Measurements from ENCODE around the gene GRK4. TPM values are rescaled to one million over a fixed set of nuclear protein-coding genes. Genes with fewer than 3 reads are reported as not detected.

GRK4 gene
- total and polyA plus RNA-seq, 2 of the 8 experiments (the other 6 are each of a cell fraction or from before 2014, with no cell fraction given), result 0.77 to 1.8 TPM

DNA sequence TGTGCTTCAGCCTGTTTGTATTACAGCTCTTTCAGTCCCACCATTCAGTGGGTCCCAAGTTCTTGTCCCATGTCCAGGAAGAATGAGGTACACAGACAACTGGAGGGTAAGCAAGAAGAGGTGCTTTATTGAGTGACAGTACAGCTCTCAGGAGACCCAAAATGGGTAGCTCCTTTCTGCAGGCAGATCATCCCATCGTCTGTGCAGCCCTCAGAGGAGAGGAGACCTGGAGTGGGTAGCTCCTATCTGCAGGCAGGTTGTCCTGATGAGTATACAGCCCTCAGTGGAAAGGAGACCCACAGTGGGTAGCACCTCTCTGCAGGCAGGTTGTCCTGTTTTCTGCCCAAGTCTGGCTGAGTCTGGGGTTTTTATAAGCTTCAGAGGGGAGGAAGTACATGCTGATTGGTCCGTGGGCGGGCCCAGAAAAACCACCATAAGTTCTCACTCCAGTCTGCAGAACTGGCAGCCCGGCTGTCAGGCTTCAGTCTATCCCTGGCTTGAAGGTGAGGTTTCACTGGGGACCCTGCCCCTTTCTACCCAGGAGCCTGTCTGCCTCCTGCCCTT, 18.0 kb downstream of the GRK4 start:
- ChIA-PET CTCF (ENCODE audit: partially characterized antibody) (interaction anchor here (0.6 to 5.6 kb wide), 7 partner anchors 14 to 92 kb away, joined by 3 to 60 read pairs (median 3); partner anchors contain the start of genes GRK4 and NOP14), POLR2A (ENCODE audit: partially characterized antibody) (no interaction called here)
- FAIRE-seq, result no peak

More for the DNA sequence above, 18.0 kb downstream of the GRK4 start:
- Histone ChIP-seq H3K4me3 (ENCODE audit: extremely low read depth in 1 of 4, insufficient read depth in 2 of 4, low read depth in 3 of 4, low read length in 4 of 4) (no peak overlapping the region), H2AK5ac (ENCODE audit: low read depth, low read length) (no peak overlapping the region), H4K8ac (ENCODE audit: extremely low read depth, insufficient read depth, low read length) (no peak overlapping the region), H3K79me1 (ENCODE audit: low read depth, low read length) (no peaks in the 10 kb centered on the region), H2BK20ac (ENCODE audit: low read length) (no peak overlapping the region), H3K36me3 (ENCODE audit: control insufficient read depth in 2 of 4, insufficient read depth in 4 of 4, low read length in 3 of 4) (no peaks in the 10 kb centered on the region), H3K4me1 (replicated peaks in 1 of 4; ENCODE audit: control insufficient read depth in 3 of 4, insufficient read depth in 4 of 4, low read length in 3 of 4) (no peaks in the 10 kb centered on the region), H2AFZ (ENCODE audit: low read length) (no peak overlapping the region), H3K4ac (replicated peaks; ENCODE audit: insufficient read length, low read depth, low read length) (no peak overlapping the region), H2BK5ac (ENCODE audit: low read depth, low read length) (no peak overlapping the region), H2BK120ac (replicated peaks; ENCODE audit: low read depth, low read length) (no peak overlapping the region), H3K18ac (ENCODE audit: extremely low read depth, low read length) (no peak overlapping the region), H4K5ac (ENCODE audit: insufficient read length, low read depth, low read length) (no peak overlapping the region), H3K9me3 (ENCODE audit: insufficient read depth in 2 of 2, low read depth in 1 of 2, low read length in 1 of 2) (no peaks in the 10 kb centered on the region), H3K9ac (replicated peaks in 1 of 4; ENCODE audit: extremely low read depth in 1 of 4, low read depth in 3 of 4, low read length in 3 of 4) (no peak overlapping the region), H3K27ac (ENCODE audit: low read depth, low read length) (no peak overlapping the region), H3K4me2 (ENCODE audit: insufficient read depth in 1 of 2, low read depth in 2 of 2, low read length in 2 of 2) (no peak overlapping the region), H3K14ac (ENCODE audit: insufficient read length) (no peak overlapping the region), H3K56ac (replicated peaks; ENCODE audit: insufficient read length, low read depth, low read length) (no peak overlapping the region), H3K23me2 (ENCODE audit: low read depth, low read length) (no peaks in the 10 kb centered on the region), H3K27me3 (replicated peaks in 1 of 4; ENCODE audit: control insufficient read depth in 3 of 4, extremely low read depth in 1 of 4, insufficient read depth in 3 of 4, low read length in 3 of 4) (no peaks in the 10 kb centered on the region), H4K91ac (replicated peaks; ENCODE audit: insufficient read length, low read length) (no peak overlapping the region), H3K79me2 (ENCODE audit: control insufficient read depth in 1 of 2, insufficient read depth in 2 of 2, low read length in 2 of 2) (no peaks in the 10 kb centered on the region), H2BK12ac (ENCODE audit: low read depth, low read length) (no peak overlapping the region), H4K20me1 (replicated peaks in 1 of 2; ENCODE audit: control insufficient read depth in 1 of 2, insufficient read depth in 2 of 2, low read length in 2 of 2) (no peaks in the 10 kb centered on the region), H3K23ac (ENCODE audit: insufficient read length) (no peak overlapping the region), H2BK15ac (ENCODE audit: low read length) (no peak overlapping the region)
- TF ChIP-seq EP300 (IDR thresholded peaks at IDR 0.05; ENCODE audit: borderline replicate concordance in 1 of 2, low read depth in 2 of 2, low read length in 2 of 2), result no peak
- 69% methylated on average over 4 of the region's 4 CpGs; no CpG with 5 or more reads in 1 of the 2 experiments for WGBS, 2 experiments (ENCODE audit: extremely low coverage in 1 of 2, insufficient coverage in 1 of 2, insufficient read length in 1 of 2, insufficient replicate concordance in 2 of 2, low coverage in 1 of 2, low lambda C conversion rate in 2 of 2, missing lambda C conversion rate in 1 of 2)
- no peak for DNase-seq (ENCODE audit: low read depth in 1 of 2, low spot score in 2 of 2)
